ENCODE results near the gene GPX8. TPM values are rescaled to one million over a fixed set of nuclear protein-coding genes. Genes with fewer than 3 reads are reported as not detected.

The GPX8 gene
- total and polyA plus RNA-seq, 10 of the 15 experiments (the other 5 are each of a cell fraction or from before 2014, with no cell fraction given), result 0.11 TPM; not detected in 9

- Histone ChIP-seq H3K4me3 (peak overlapping the region; percentile 68), H2AFZ (ENCODE audit: control insufficient read depth, low read depth, low read length) (peak overlapping the region; percentile 72), H3K36me3 (ENCODE audit: control insufficient read depth in 2 of 2, insufficient read depth in 2 of 2, low read length in 1 of 2) (no peaks in the 10 kb centered on the region), H3K4me1 (ENCODE audit: control insufficient read depth, insufficient read depth, low read length) (peaks cover 9% of the 10 kb centered on the region), H3K79me2 (ENCODE audit: control insufficient read depth, insufficient read depth, low read length) (no peaks in the 10 kb centered on the region), H3K27ac (ENCODE audit: control insufficient read depth, insufficient read depth) (no peak overlapping the region), H3K27me3 (replicated peaks in 1 of 2; ENCODE audit: control insufficient read depth in 2 of 2, insufficient read depth in 2 of 2, low read length in 1 of 2) (peaks cover 3 to 22% of the 10 kb centered on the region in 2 experiments; a peak in 3 of 4 replicates), H3K4me2 (ENCODE audit: control insufficient read depth, insufficient read depth) (peak overlapping the region; percentile 99), H3K9ac (ENCODE audit: control insufficient read depth, insufficient read depth, low read length) (no peak overlapping the region), H4K20me1 (ENCODE audit: control insufficient read depth, insufficient read depth) (no peaks in the 10 kb centered on the region), H3K9me3 (replicated peaks; ENCODE audit: control insufficient read depth, insufficient read depth, low read length) (no peaks in the 10 kb centered on the region; the same call in 2 of the 3 replicates)
- FAIRE-seq (no peak), DNase-seq (ENCODE audit: low read depth, low spot score) (no peak), ATAC-seq (peak; percentile 5)
- ChIA-PET SMC1A (ENCODE audit: uncharacterized antibody, unreplicated experiment) (no interaction called here), POLR2A (interaction anchor here (0.7 kb wide), 1 partner anchor 22 kb away, joined by 6 read pairs; no protein-coding TSS in a partner anchor), RAD21 (ENCODE audit: unreplicated experiment) (interaction anchor here (0.6 kb wide), 1 partner anchor 1381 kb away, joined by 3 read pairs; no protein-coding TSS in a partner anchor), CTCF (interaction anchor here (1.0 to 1.4 kb wide), 2 partner anchors 17 to 518 kb away, joined by 4 read pairs; no protein-coding TSS in a partner anchor)
- TF ChIP-seq BMI1 (IDR thresholded peaks at IDR 0.05; ENCODE audit: borderline replicate concordance) (peak; percentile 8; the same call in 1 of the 2 replicates), E4F1 (IDR thresholded peaks at IDR 0.05; ENCODE audit: borderline replicate concordance, partially characterized antibody) (no peak), ZNF592 (IDR thresholded peaks at IDR 0.05) (no peak), ELK1 (IDR thresholded peaks at IDR 0.05; ENCODE audit: low read depth, low read length) (no peak), PRDM15 (CRISPR knock-in tag; IDR thresholded peaks at IDR 0.05) (no peak)
- intact Hi-C loops (cut with micrococcal nuclease; ENCODE audit: unreplicated experiment), result loop anchor here (2.0 to 10.0 kb wide), 5 partner anchors 84 to 1091 kb away; partner anchors contain the start of genes DHX29 and MTREX
- 7% methylated on average over 8 of the region's 8 CpGs for WGBS (ENCODE audit: insufficient coverage, insufficient replicate concordance, low lambda C conversion rate, missing lambda C conversion rate)
- in situ Hi-C loops (cut with MboI), result loop anchor here (5.0 to 10.0 kb wide), 2 partner anchors 514 to 1021 kb away; no protein-coding TSS in a partner anchor
- BruUV-seq (replicated peaks), result no TSS peak
Measured at GRCh38 chr5:55173687-55174230, 13.8 kb downstream of the GPX8 start.

All from GM12878 (cell line).